NCI-H2171 treated with DMSO at 0.1 percent for 48 hours (cell line): ENCODE measurements around the gene RAI14.

ENCODE experiments used
- DNase-seq: peaks from one replicate; lab custom pipeline; 2025; lab: John Stamatoyannopoulos, UW

Gene RAI14

DNA sequence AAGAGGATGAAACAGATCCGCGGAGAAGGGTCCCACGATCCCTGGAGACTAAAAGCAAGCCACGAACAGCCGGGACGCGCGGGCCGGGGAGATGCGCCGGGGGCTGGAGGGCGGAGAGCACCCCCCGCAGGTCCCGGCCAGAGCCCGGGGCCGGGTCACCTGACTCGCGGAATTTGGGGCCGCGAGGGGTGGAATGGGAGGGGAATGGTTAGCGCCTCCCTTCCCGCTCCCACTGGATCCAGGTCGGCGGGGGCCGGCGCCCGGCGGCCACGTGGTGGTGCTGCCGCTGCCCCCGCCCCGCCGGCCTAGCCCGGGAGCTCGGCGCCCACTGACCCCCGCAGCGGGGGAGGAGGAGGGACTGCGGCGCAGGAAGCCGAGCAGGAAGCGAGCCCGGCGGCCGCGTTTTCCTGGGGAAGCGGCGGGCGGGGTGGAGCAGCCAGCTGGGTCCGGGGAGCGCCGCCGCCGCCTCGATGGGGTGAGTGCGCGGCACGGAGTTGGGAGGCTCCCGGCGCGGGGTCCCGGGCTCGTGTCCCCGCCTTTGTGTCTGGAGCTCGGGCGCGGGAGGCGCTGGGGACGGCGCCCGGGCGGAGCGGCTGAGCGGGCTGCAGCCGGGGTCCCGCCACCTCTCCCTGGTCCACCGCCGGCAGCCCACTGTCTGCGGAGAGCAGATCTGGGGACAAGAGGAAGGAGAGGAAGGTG is at the start of gene RAI14:
RAI14 (plus strand) TSS at position 328 of the 699 bp plus-strand sequence. CDS start 30,592 bp downstream, outside the sequence.
- no peak for DNase-seq

DNA sequence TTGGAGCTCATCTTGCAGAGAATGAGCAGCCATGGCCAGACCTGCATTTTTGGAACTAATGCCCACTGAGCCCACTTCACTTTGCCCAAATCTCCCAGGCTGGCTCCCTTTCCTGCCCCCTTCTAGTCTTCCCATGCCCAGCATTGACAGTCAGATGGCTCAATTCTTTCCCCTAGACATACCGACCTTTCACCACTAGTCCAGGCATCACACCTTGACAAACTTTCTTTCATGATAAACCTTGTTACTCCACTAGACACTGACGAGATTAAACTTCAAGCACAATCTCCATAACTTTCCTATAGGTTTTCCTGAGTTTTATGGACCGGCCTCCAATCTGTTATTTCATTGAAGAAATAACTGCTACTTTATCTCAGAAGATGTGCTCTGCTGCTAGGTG is 47.8 kb upstream of the RAI14 start:
- DNase-seq, result no peak

DNA sequence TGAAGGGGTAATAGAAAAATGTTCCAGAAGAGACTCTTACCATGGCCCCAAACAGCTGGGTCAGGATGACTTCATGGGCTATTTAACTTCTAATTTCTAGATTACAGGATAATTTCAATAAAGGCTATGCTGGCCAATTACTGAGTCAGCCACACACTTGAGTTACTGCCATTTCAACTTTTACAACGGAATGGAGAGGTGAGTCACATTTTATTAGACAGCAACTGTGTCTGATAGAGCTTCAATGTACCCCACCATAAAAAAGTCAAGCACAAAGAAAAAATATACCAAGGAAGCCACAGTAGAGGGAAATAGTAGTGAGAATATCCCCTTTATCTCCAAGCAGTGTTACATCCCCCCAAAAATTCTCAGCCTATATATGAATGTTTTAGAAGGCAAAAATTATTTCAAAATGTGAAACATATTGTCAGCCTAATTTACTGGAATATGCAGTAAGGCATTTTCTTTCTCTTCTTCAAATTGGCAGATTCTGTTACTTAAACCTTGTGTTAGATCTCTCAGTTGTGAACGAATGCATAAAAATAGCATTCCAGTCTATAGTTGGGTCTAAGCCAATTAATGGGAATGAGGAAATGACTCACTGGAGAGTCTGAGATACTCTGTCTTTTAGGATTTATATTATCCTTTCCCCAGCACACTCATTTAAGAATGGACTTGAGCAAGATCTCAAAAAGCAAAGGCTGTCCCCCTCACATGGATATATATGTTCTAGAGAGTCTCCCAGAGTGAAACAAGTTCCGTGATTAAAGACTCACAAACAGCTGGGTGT is 47.1 kb upstream of the RAI14 start:
- DNase-seq, result no peak

DNA sequence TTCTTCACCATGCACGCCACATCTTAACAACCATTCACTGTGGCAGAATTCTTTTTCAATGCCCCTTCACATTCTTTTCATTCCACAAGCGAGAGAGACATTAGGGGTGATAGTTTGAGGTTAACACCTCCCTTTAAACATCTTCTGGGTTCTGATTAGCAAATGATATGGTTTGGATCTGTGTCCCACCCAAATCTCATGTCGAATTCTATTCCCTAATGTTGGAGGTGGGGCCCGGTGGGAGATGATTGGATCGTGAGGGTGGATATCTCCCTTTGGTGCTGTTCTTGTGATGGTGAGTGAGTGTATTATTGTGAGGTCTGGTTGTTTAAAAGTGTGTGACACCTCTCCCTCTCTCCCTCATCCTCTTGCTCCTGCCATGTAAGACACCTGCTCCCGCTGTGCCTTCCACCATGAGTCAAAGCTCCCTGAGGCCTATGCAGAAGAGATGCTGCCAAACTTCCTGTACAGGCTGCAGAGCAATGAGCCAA is 46.1 kb upstream of the RAI14 start:
- no peak for DNase-seq

DNA sequence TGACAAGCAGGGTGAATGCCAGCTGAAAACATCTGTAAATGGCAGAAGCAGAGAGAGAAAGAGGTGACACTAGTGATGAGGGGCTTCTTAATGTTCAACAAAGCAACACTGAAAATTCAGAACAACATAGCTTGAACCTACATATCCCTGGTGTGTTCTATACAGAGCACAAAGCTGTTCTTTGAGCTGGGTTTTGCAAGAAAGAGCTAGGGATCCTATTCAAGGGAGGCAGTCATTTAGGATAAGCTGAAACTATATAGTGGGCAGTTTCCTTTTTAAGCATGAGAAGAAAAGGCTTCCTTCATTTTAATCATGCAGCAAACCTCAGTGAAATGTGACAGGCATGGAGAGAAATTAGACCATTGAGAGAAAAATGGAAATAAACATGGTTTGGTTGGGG is 45.6 kb upstream of the RAI14 start:
- no peak for DNase-seq

DNA sequence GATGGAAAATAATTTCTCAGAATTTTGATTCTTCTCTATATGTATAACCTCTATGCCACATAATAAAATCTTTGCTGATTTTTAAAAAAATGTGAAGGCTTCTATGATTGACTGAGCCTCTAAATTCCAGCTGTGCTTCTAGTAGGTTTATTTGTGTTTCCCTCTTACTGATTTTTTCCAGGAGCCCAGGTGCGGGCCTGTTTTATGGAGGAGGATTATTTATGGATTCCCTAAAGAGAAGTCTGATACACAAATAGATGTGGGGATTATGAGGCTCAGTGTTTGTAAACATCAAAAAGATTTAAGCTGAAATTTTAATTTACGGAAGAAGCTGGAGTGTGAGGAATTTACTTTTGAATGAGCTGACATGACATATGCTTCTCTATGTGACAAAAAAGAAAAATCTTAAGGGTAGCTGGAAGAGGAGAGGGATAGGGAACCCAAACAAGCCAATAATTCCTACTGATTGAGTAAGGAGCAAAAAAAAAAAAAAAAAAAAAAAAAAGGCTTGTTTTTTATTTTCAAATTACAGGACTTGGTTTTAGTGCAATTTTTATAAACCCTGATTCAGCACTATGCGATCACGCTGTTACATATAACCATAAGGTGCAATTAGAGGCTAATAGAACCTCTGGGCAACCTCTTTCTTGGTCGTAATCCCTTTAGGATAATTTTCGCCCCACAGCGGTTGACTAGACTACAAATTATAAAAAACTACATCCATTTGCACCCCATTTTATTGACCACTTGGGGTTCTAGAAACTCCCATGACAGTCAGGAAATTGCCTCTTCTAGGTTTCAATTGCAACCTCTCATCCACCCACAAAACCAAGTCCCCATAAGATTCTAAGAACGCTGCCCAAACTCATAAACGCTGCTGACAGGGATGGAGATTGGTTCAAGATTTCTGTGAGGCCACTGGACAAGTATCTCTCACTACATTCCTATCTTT is 44.4 kb upstream of the RAI14 start:
- no peak for DNase-seq

DNA sequence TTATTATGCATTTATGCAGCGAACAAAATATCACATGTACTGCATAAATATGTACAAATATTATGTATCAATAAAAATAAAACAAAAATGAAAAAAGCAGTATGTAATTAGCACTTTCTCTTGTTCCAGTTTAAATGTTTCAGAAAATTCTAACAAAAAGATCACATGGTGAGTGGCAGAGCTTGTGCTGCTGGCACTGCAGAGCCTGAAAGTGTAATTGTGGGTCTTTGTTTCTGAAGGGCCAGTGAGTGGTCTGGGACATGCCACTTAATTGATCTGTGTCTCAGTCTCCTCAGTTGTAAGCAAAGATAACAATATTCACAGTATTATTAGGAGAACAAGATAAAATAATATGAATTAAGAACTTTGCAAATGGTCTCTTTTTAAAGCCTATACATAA is 39.5 kb upstream of the RAI14 start:
- no peak for DNase-seq

DNA sequence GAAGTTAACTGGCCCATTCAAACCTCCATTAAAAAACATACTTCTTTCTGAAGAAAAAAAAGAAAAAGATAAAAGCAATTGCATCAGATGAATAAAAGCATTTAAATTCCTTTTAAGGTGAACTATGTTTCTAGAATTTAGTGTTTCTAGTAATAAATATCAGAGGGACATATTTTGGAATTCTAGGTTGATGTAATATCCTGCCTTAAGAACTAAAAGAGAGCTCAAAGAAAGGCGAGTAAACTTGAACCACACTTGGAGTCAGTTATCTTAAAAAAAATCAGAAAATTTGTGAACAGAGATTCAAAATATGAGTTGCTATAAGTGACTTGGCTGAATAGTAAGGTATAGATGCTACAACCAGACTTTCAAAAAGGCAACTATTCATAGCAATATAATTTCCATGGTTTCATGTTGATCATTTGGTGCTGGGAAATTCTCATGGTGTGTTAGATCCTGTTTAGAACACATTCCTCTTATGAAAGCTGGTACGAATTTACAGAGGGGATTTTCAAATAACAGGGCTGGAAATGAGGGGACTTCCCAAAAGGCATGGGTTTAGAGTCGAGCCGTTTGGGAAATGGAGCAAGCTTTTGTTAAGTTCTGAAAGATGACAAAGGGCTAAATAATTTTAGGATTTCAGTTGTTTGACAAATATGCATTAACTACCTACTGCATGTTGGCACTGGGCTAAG is 37.6 kb upstream of the RAI14 start:
- DNase-seq, result no peak

DNA sequence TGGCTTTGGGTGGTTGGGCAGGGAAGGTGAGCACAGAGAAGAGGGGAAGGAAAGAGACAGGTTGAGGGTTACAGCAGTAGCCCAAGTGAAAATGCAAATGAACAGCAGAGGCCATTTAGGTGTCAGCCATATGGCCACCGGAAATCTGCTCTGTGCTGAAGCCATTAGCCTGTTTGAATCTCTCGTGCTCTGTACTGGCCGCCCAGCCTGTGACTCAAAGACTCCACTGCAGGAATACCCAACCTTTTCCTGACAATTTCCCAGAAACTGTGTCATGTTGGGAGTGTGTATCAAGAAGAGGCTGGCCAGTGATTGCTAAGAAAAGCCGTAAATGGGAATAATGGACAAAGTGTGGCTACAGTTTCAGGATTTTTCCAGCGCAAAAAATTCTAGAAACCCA is 35.9 kb upstream of the RAI14 start:
- no peak for DNase-seq

DNA sequence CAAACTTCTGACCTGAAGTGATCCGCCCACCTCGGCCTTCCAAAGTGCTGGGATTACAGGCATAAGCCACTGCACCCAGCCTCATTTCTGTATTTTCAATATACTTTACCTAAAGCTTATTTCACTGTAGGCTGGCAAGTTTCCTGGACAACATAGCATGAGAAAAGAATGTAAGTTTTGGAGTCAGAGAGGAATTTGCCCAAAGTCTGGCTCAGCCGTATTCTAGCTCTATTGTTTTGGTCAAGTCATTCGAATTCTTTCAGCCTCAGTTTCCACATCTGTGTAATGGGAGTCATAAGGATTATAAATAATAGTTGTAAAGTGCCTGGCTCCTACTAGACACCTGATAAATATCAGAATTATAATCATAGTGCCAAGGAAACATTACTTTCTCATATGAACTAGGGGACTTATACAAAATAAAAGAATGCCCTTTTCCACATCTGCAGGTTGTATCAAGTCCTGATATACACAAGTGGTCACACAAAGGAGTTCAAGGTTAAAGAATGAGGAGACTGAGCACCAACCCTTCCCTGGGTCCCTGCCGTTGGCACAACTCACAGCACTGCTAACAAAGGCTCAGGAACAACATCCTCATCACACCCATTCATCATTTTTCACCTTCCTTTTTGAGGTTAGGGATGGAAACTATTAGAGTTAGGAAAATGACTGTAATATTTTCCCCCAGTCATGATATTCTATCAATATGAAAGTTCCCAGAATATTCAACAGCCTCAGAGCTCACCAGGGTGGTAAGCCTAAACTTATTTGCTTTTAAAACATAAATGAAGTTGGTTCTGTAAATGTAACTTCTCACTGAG is 34.6 kb upstream of the RAI14 start:
- DNase-seq, result no peak

DNA sequence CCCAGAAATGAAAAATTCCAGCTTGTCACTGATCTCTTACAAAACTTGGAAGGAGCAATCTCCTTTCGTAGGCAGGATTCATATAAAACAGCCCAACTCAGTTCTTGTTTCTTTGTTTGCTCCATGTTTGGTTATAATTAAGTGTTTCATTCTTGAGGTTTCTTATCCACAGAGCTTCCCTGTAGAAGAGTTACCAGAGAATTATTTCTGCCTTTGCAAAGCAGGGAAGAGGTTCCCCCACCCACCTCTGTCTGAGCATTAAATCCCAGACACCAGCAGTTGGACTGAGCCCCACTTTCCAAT is 34.1 kb upstream of the RAI14 start:
- no peak for DNase-seq

DNA sequence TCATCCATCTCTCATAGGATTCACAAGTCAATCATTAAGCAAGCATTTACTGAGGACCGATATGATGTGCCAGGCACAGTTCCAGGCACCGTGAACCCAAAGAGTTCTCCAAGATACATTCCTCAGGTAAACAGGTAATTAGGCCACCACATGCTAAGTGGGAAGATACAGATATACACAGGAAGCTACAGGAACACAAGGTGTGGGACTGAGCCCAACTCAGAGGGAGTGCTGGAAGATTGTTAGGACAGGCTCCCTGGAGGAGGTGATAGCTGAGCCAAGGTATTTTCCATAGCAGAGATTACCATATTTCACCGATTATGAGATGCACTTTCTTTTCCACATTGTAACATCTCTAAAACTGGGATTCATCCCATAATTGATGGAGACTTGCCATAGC is 31.4 kb upstream of the RAI14 start:
- DNase-seq, result no peak

DNA sequence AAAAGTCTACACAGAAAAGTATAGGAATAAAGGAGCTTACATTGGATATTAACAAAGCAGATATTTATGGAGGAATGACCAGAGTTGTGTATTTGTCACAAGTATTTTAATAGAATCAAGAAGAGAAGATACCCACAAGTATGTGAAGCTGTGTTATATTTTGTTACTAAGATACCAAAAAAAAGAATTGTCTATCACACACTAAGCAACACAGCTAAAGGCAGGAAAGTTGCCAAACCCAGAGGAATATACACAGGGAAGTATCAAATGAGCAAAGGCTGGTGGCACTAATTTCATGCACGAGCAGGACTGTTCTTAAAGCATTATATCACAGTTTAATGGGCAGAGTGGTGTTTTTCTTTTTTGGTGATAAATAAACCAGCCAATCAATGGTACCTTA is 30.9 kb upstream of the RAI14 start:
- DNase-seq, result no peak

DNA sequence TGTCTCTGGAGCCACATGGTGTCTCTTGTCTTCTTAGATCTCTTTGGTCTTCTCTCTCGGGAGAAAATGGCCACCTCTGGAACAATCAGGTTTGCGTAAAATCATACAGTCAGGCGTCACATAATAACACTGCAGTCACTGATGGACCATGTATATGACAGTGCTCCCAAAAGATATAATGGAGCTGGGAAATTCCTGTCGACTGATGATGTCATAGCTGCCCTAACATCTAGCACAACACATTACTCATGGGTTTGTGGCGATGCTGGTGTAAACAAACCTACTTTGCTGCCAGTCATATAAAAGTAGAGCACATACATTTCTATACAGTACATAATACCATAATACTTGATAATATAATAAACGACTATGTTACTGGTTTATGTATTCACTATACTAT is 30.1 kb upstream of the RAI14 start:
- no peak for DNase-seq

DNA sequence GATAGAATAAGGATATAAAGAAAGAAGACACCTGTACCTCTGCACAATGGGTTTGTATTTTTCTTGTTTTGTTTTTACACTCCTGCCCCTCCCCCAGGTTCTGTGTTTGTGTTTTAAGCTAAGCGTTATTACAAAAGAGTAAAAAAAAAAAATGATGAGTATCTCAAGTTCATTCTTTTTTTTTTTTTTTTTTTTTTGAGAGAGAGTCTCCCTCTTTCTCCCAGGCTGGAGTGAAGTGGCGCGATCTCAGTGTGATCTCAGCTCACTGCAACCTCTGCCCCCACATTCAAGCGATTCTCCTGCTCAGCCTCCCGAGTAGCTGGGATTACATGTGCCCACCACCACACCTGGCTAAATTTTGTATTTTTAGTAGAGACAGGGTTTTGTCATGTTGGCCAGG is 29.4 kb upstream of the RAI14 start:
- DNase-seq, result no peak

DNA sequence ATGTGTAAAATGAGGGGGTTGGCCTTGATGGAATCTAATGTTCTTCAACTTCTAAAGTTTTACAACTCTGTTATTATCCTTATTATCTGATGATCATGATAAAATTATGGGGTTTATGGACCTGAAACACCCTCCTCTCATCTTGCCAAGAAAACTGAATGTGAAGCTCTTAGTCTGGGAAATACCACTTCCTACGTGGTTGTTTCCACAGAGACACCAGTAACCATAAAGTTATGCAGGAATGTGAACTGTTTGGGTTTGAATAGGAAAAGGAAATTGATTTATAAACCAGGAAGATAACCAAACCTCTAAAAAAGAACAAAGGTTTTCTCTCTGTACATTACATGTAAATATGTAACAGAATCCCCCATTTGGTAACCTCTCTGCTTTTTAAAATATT is 28.3 kb upstream of the RAI14 start:
- no peak for DNase-seq

DNA sequence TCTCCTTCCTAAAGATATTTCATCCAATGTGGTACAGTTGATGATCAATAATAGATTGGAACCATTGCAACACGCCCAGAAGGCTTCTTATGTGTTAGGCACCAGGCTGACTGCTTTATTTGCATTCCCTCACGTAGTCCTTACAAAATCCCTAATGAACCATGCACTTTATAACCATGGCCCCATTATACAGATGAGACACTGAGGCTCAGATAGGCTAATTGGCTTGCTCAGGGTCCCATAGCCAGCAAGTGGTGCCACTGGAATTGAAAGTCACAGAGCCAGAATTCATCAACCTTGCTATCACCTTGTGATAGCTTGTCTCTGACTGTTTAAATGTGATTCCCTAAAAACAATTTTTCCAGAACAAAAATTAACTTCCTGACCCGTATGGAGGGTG is 27.8 kb upstream of the RAI14 start:
- DNase-seq, result no peak

DNA sequence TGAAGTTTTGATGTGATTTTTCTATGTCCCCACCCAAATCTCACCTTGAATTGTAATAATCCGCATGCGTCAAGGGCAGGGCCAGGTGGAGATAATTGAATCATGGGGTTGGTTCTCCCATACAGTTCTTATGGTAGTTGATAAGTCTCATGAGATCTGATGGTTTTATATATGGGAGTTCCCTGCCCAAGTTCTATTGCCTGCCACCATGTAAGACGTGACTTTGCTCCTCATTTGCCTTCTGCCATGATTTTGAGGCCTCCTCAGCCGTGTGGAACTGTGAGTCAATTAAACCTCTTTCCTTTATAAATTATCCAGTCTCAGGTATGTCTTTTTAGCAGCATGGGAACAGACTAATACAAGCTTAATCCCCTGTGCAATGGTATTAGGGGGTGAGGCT is 25.5 kb upstream of the RAI14 start:
- DNase-seq, result no peak

DNA sequence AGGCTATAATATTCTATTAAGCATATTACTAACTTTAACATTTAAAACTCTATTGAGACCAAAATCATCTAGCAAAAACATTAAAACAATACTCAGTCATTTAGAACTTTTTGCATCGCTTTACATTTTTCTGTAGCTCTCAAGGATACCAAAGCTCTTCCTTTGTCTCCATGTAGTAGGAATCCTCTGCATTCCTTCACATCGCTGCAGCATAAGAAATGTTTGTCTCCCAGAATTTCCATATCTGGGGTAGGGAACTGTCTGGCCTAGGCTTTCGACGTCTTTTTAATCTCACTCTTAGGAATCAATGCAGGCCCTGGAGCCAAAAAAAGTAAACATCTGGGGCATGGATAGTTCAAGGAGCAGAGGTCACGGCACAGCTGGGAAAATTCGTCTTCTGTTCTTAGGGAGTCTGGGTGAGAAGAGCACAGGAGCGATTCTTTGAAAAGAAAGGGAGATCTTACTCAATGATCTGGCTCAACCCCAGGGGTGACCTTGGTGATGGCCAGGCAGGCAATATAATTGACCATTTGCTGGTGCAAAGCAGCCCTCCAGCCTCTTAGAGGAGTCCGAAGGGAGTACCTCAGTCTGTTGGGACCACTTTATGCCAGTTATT is 23.2 kb upstream of the RAI14 start:
- DNase-seq, result no peak

DNA sequence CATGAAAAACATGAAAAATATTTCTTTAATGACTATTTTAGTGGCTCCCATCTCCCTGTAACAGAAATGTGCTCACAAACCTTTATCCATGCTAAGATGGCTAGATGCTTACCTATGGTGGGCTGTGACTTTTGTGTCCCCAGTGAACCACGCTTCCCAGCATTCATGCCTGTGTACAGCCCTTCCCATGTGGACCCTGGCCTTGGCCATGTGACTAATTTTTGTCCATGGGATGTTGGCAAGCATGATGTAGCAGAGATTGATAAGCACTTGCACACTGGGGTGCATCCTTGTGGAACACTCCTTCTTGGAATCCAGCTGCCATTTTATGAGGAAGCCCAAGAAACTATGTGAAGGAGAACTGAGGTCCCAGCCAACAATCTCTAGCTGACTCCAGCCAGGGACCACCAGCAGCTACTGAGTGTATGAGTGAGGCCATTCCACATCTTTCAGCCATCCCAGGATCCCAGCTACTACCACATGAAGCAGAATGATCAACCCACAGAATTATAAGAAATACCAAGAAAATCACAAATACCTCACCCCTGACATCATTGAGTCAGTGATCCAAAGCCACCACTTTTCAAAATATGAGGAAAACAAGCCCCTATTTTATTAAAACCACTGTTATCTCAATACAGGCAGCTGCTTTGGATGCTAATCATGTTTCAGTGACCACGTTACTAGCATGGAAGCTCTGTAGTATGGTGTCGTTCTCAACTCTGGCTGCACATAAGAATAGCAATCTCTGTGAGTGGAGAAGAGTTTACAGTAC is 16.1 kb upstream of the RAI14 start:
- DNase-seq, result no peak
